Astrocyte of the spinal cord (primary cell): Measurements from ENCODE around the gene SAMHD1.
"Not testable (repeated sequence)": the region's sequence is repeated elsewhere in the genome, so short reads cannot be mapped to it uniquely, and the experiment has no call there.

Experiments
- DNase-seq: peaks from one replicate; pipeline ENCODE4 v3.0.0; 2011; ENCODE audit warnings: low read depth, low spot score
- H3K4me3 ChIP-seq: 2 replicates; pipeline ENCODE4 v1.5.1; 2011; ENCODE audit warnings: low read depth, mild to moderate bottlenecking, low read length, moderate library complexity
- CTCF ChIP-seq: IDR thresholded peaks from 2 replicates; pipeline ENCODE4 v1.5.1; 2012; ENCODE audit warnings: low read depth, mild to moderate bottlenecking, low read length, inconsistent platforms
- in situ Hi-C: cut with HindIII; loops from 2 replicates; pipeline ENCODE4 v1.10.0; 2017; ENCODE audit warnings: low sequenced_read_pairs

Gene SAMHD1

DNA sequence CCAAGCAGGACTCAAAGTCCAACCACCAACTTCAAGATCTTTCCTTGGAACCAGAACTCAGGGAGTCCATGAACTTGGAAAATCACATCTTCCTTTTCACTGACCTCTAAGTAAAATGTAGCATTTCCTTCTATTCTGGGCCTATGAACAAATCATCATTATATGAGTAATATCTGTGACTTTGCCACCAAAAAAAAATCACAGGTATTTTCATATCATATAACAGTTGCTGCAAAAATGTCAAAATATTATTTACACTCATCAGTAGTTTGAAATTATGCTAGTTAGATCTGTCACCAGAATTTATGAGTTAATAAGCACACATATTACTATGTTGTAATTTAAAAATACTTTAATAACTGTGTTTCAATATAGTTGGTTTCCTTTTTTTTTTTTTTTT lies 102.8 kb downstream of the SAMHD1 start:
- in situ Hi-C loops, result no loop called here
- TF ChIP-seq CTCF, result no peak
- no peak for DNase-seq
- H3K4me3 ChIP-seq, result no peak overlapping the region

GRCh38 chr20:36848078-36848660 lies 103.3 kb downstream of the SAMHD1 start:
- H3K4me3 ChIP-seq, result no peak overlapping the region
- DNase-seq, result peak; percentile 88
- TF ChIP-seq CTCF, result no peak
- in situ Hi-C loops, result no loop called here

GRCh38 chr20:36847710-36848040 lies 103.8 kb downstream of the SAMHD1 start:
- no peak overlapping the region for H3K4me3 ChIP-seq
- no peak for TF ChIP-seq CTCF
- in situ Hi-C loops, result no loop called here
- no peak for DNase-seq

GRCh38 chr20:36847009-36847709 lies 104.3 kb downstream of the SAMHD1 start:
- no peak for TF ChIP-seq CTCF
- no peak overlapping the region for H3K4me3 ChIP-seq
- peak; percentile 69 for DNase-seq
- in situ Hi-C loops, result no loop called here

- H3K4me3 ChIP-seq, result no peak overlapping the region
- TF ChIP-seq CTCF, result no peak
- in situ Hi-C loops, result no loop called here
Observed at GRCh38 chr20:36845288-36845971, 106.1 kb downstream of the SAMHD1 start.

GRCh38 chr20:36841030-36841429 lies 110.5 kb downstream of the SAMHD1 start:
- H3K4me3 ChIP-seq, DNase-seq, in situ Hi-C loops: not testable (repeated sequence)

More at GRCh38 chr20:36845288-36845971, 106.1 kb downstream of the SAMHD1 start:
- no peak for DNase-seq
